Spleen (tissue), 11 donors: Measurements from ENCODE around the gene MCUR1. TPM values are rescaled to one million over a fixed set of nuclear protein-coding genes. Genes with fewer than 3 reads are reported as not detected.

Experiments used
- DNase-seq: peaks from one replicate; pipeline ENCODE4 v3.0.0-alpha.2; 2020
- H3K27ac ChIP-seq, 8 donors: fragments of 200-600 bp; sonication (generic) in 7 of 8; 1 replicate in 4 of 8; 2 replicates in 4 of 8; pipeline versions ENCODE4 v1.5.0 to v1.8.0; 2016 to 2021; ENCODE audit warnings: inconsistent platforms in 4 of 8, mild to moderate bottlenecking in 4 of 8, moderate library complexity in 1 of 8
- H3K27me3 ChIP-seq, 7 donors: fragments of 200-600 bp; sonication (generic) in 6 of 7; replicated peaks in 1 of 7; 1 replicate in 4 of 7; 2 replicates in 3 of 7; pipeline versions ENCODE4 v1.5.0 to v1.8.0; 2016 to 2021; ENCODE audit warnings: inconsistent platforms in 3 of 7, mild to moderate bottlenecking in 1 of 7
- H3K36me3 ChIP-seq, 6 donors: fragments of 200-600 bp; sonication (generic) in 5 of 6; 1 replicate in 4 of 6; 2 replicates in 2 of 6; pipeline versions ENCODE4 v1.5.0 to v1.8.0; 2016 to 2021; ENCODE audit warnings: inconsistent platforms in 2 of 6
- H3K4me1 ChIP-seq, 6 donors: fragments of 200-600 bp; sonication (generic) in 5 of 6; 1 replicate in 3 of 6; 2 replicates in 3 of 6; pipeline versions ENCODE4 v1.5.0 to v1.8.0; 2016 to 2021; ENCODE audit warnings: inconsistent platforms in 3 of 6
- H3K4me3 ChIP-seq, 8 donors: fragments of 200-600 bp; sonication (generic) in 7 of 8; 1 replicate in 4 of 8; 2 replicates in 4 of 8; pipeline versions ENCODE4 v1.5.0 to v1.8.0; 2016 to 2021; ENCODE audit warnings: inconsistent platforms in 4 of 8, mild to moderate bottlenecking in 4 of 8, moderate library complexity in 2 of 8
- H3K9me3 ChIP-seq, 8 donors: fragments of 200-600 bp; sonication (generic) in 7 of 8; 1 replicate in 4 of 8; 2 replicates in 4 of 8; pipeline versions ENCODE4 v1.5.0 to v1.8.0; 2016 to 2021; ENCODE audit warnings: inconsistent platforms in 4 of 8
- POLR2A ChIP-seq, 3 donors: fragments of 450-650 bp; IDR thresholded peaks; one replicate each; pipeline ENCODE4 v1.5.1; 2017; ENCODE audit warnings: antibody characterized with exemption in 3 of 3, mild to moderate bottlenecking in 1 of 3
- POLR2AphosphoS5 ChIP-seq, 3 donors: sonication (generic); formaldehyde crosslinking; IDR thresholded peaks; one replicate each; pipeline ENCODE4 v1.5.1; 2017; ENCODE audit warnings: antibody characterized with exemption in 3 of 3
- whole genome bisulfite sequencing, 5 donors: extraction: QIAGEN DNeasy Blood & Tissue Kit in 3 of 5; methylation state at CpG; one replicate each; pipeline versions ENCODE4 v1.1.5 to v1.1.7; 2013 to 2018; 5-methylcytosine and 5-hydroxymethylcytosine counted together
- intact Hi-C: fragments of 100-400 bp; cut with DNase I; formaldehyde crosslinking; loops from one replicate; pipeline ENCODE4 v1.15.0; 2023; ENCODE audit warnings: low total_unique reads
- polyA plus RNA-seq, 3 donors: library from polyadenylated mRNA; stranded (reverse); fragments of 200-250 nt; gene quantifications; one replicate each; pipeline ENCODE4 v1.2.1, GENCODE V29; 2013
- total RNA-seq, 7 donors: library from RNA; depleted of rRNA in 3 of 7; stranded (reverse); fragments of >200 nt in 3 of 7; fragmentation: NEBNext Ultra II Directional in 4 of 7; extraction: Animal tissue kit (Norgen Biotek cat#: 25700) in 4 of 7; gene quantifications; one replicate each; pipeline versions ENCODE4 v1.1.0 to v1.2.1, GENCODE V29; 2016 to 2021
- TF ChIP-seq, protein P1 (sequence below), 11 experiments: fragments of 200-600 bp in 7 of 11; fragments of 450-650 bp in 4 of 11; sonication (generic) in 4 of 11; IDR thresholded peaks in 8 of 11; conservative IDR thresholded peaks in 3 of 11; 1 replicate in 7 of 11; 2 replicates in 4 of 11; pipeline versions ENCODE4 v1.4.0 to v1.8.0; 2016 to 2021; ENCODE audit warnings: antibody characterized with exemption in 11 of 11, inconsistent platforms in 4 of 11, mild to moderate bottlenecking in 1 of 11
- donor health status: healthy with polysubstance abuse.
- donor health status: DM: no; HTN: no; CAD: no; lungs with moderate emphysema.
- donor health status: DM: no; HTN: no; CAD: no.
- donor health status: Bipolar disorder and iron deficiency.
- donor health status: healthy.
- donor health status: DM: no; HTN: no; CAD: no.
- donor health status: DM: yes; HTN: yes; CAD: no.

MCUR1 gene
- total and polyA plus RNA-seq, 10 donors = 9.2 to 22.4 (median 12.1) TPM

DNA sequence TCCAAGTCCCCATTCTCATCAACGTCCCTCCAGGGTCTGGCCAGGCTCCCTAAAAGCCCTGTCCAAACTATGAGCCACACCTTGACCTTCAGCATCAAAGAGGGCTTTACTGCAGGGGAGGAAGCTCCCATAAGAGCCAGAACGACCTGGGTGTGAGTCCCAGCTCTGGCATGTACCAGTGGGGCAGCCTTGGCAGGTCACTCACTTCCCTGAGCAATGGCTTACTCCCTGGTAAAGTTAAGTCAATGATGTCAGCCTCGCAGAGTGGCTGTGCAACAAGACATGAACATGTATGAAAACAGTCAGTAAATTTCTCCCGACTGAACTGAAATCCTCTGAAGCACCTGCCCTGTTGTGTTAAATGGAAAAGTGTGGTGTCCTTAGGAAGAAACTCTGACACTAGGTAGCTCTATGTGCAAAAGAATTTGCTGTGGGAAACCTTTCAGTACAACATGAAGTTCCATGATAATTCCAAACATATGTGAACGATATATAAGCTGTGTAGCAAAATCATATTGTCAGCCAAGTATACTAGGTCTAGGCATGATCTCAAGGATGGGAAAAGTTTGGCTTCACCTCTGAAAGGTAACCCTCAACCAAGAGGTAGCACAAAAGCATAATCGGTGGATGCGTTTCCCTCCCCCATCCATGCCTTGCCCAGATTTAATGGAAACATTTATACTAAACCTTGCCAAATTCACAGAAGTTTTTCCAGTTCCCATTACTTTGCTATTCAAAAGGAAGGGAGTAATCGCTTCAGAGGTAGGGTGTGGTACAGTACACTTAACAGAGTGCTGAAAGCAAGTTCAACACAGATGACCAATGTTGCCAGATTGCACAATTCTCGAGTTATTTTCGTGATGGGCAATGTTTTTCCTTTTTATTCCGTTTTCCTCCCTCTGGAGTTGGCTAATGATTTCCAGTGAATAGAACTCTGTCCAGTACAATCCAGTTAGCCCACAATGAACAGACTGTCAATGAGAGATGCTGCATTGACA lies 53.8 kb downstream of the MCUR1 start:
- DNase-seq = no peak
- TF ChIP-seq, protein P1, sequence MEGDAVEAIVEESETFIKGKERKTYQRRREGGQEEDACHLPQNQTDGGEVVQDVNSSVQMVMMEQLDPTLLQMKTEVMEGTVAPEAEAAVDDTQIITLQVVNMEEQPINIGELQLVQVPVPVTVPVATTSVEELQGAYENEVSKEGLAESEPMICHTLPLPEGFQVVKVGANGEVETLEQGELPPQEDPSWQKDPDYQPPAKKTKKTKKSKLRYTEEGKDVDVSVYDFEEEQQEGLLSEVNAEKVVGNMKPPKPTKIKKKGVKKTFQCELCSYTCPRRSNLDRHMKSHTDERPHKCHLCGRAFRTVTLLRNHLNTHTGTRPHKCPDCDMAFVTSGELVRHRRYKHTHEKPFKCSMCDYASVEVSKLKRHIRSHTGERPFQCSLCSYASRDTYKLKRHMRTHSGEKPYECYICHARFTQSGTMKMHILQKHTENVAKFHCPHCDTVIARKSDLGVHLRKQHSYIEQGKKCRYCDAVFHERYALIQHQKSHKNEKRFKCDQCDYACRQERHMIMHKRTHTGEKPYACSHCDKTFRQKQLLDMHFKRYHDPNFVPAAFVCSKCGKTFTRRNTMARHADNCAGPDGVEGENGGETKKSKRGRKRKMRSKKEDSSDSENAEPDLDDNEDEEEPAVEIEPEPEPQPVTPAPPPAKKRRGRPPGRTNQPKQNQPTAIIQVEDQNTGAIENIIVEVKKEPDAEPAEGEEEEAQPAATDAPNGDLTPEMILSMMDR (IDR thresholded peaks at IDR 0.05 in 8 of 11, conservative IDR thresholded peaks at IDR 0.05 in 3 of 11) = no peak
- TF ChIP-seq POLR2A (IDR thresholded peaks at IDR 0.05) (no peak), POLR2AphosphoS5 (IDR thresholded peaks at IDR 0.05) (no peak)
- Histone ChIP-seq H3K27ac (no peak overlapping the region), H3K9me3 (peaks cover 0 to 5% (median 0%) of the 10 kb centered on the region in 8 donors), H3K4me1 (peaks cover 0 to 21% (median 14%) of the 10 kb centered on the region in 6 donors), H3K36me3 (no peaks in the 10 kb centered on the region), H3K27me3 (no peaks in the 10 kb centered on the region), H3K4me3 (no peak overlapping the region)
- 76 to 87% (median 78%) methylated on average over 11 of the region's 11 CpGs for WGBS, 5 donors
- intact Hi-C loops = no loop called here

DNA sequence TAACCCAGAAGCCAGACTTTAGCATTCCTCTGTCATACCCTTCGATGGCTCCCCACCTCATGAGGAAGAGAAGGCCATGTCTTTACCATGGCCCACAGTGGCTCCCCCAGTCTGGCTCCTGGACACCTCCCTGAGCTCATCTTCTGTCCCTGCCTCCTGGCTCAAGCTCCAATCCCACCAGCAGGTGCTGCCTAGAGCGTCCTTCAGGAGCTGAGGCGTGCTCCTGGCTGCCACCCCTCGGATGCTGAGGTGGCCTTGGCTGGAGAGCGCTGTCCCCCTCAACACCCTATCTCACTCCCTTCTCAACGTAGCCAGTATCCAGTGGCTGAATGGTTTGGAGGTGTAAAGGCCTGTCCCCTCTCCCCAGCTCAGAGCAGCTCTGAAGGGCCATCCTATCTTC lies 55.3 kb downstream of the MCUR1 start:
- WGBS, 5 donors = 90 to 92% (median 91%) methylated on average over 6 of the region's 6 CpGs
- TF ChIP-seq, protein P1 (IDR thresholded peaks at IDR 0.05 in 8 of 11, conservative IDR thresholded peaks at IDR 0.05 in 3 of 11) = no peak
- TF ChIP-seq POLR2AphosphoS5 (IDR thresholded peaks at IDR 0.05) = no peak
- no peak for TF ChIP-seq POLR2A (IDR thresholded peaks at IDR 0.05)
- intact Hi-C loops = no loop called here
- no peaks in the 10 kb centered on the region for H3K36me3 ChIP-seq
- peaks cover 0 to under 1% (median 0%) of the 10 kb centered on the region in 8 donors for H3K9me3 ChIP-seq
- H3K27ac ChIP-seq = no peak overlapping the region
- peaks cover 0 to 20% (median 14%) of the 10 kb centered on the region in 6 donors for H3K4me1 ChIP-seq
- no peaks in the 10 kb centered on the region for H3K27me3 ChIP-seq
- no peak overlapping the region for H3K4me3 ChIP-seq
- no peak for DNase-seq

DNA sequence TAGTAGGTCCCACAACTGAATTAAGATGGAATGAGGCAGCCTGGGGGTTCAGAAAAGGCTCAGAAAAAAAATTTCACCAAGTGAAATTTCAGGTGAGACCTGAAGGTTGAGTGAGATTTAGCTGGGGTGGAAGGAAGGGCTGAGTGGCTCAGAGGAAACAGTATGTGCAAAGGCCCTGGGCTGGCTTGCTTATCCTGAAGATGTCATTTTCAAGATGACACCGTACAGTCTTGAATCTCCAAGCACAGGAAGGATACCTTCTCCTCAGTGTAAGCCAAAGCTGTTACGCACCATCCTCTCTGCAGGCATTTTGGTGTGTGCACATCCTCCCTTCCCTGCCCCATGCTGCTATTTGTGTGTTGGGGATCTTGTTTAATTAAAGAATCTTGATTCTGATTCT lies 59.7 kb downstream of the MCUR1 start:
- Histone ChIP-seq H3K9me3 (no peaks in the 10 kb centered on the region), H3K4me3 (no peak overlapping the region), H3K4me1 (no peaks in the 10 kb centered on the region), H3K27me3 (no peaks in the 10 kb centered on the region), H3K36me3 (no peaks in the 10 kb centered on the region), H3K27ac (no peak overlapping the region)
- intact Hi-C loops = no loop called here
- TF ChIP-seq POLR2AphosphoS5 (IDR thresholded peaks at IDR 0.05) (no peak), POLR2A (IDR thresholded peaks at IDR 0.05) (no peak)
- TF ChIP-seq, protein P1 (IDR thresholded peaks at IDR 0.05 in 8 of 11, conservative IDR thresholded peaks at IDR 0.05 in 3 of 11) = no peak
- DNase-seq = no peak
- WGBS, 5 donors = 93 to 98% (median 95%) methylated on average over 2 of the region's 2 CpGs

GRCh38 chr6:13743736-13744127 lies 70.6 kb downstream of the MCUR1 start:
- H3K36me3 ChIP-seq = no peaks in the 10 kb centered on the region
- intact Hi-C loops = no loop called here
- no peak overlapping the region for H3K4me3 ChIP-seq
- TF ChIP-seq POLR2AphosphoS5 (IDR thresholded peaks at IDR 0.05) (no peak), POLR2A (IDR thresholded peaks at IDR 0.05) (no peak)
- TF ChIP-seq, protein P1 (IDR thresholded peaks at IDR 0.05 in 8 of 11, conservative IDR thresholded peaks at IDR 0.05 in 3 of 11) = no peak
- H3K4me1 ChIP-seq = no peaks in the 10 kb centered on the region
- peaks cover 0 to 5% (median 0%) of the 10 kb centered on the region in 7 donors for H3K27me3 ChIP-seq
- no peak for DNase-seq
- peaks cover 0 to 5% (median 0%) of the 10 kb centered on the region in 8 donors for H3K9me3 ChIP-seq
- 90 to 99% (median 96%) methylated on average over 7 of the region's 7 CpGs for WGBS, 5 donors
- no peak overlapping the region for H3K27ac ChIP-seq
